Stimulated activated CD8-positive, alpha-beta memory T cell treated with anti-CD3 and anti-CD28 coated beads, Interleukin-12 subunit alpha, Interleukin-12 subunit beta, amount 100 ng/mL, for 1 hour (primary cell): ENCODE results near the gene NSMF.
A peak's percentile ranks its signal among the peaks of the same experiment; 100 is the strongest.
"Not testable (repeated sequence)": the region's sequence is repeated elsewhere in the genome, so short reads cannot be mapped to it uniquely, and the experiment has no call there.

ENCODE experiments used
- DNase-seq: peaks from one replicate; pipeline ENCODE4 v3.0.0-alpha.2; 2020; ENCODE audit warnings: low read depth

The NSMF gene

DNA sequence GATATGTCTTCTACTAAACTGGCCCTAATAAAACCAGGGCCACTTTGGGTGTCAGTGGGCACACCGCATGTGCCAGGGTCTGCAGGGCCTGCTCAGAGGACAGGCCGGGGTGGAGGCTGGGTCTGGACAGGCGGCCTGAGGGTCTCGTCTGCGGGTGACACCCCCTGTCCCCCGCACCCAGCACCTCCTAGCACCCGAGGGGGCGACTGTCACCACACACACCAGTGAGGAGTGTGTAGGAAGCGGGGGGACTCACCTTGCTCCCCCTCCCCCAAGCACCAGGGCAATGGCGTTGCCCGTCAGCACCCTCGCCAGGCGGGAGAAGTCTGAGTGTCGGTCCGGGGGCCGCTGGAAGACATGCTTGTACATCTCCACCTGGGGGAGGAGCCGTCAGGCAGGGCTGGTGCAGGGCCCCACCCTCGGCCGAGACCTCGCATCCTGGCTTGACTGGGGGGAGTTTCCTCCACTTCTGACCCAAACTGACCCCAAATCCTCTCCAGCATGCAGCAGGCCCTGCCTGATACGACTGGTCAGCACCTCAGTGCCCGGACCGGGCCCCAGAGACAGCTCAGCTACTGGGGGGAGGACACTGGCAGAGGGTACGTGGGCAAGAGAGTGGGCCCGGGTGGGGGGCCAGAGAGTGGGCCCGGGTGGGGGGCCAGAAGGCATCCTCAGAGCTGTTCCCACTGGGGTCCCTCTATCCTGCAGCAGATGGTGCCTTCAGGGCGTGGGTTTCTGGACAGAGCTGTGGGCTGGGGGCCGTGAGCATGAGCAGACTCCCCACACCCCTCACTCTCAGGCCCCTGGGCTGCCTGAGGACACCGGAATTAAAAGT is 18.9 kb upstream of the NSMF start:
- DNase-seq = no peak

DNA sequence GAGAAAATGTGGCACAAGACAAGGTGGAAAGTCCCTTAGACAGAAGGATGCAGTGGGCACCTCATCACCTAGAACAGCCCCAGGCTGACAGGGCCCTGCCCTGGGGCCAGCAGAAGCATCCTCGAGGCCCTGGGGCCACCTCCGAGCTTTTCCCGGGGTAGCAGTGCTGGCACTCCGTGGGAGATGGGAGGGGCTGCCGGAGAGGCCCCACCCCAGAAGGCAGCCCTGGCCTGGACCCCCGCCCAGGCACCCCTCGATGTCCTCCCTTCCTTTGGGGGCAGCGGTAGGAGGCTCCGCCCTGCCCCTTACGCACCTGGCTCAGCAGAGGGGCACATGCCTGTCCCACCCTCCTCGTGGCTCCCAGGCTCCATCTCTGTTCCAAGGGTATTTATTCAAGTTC is 17.7 kb upstream of the NSMF start:
- DNase-seq = no peak

- DNase-seq = no peak
Observed at GRCh38 chr9:137475666-137476065, 16.5 kb upstream of the NSMF start.

GRCh38 chr9:137474271-137474670 is 15.1 kb upstream of the NSMF start:
- DNase-seq = no peak

GRCh38 chr9:137470785-137471184 is 11.7 kb upstream of the NSMF start:
- DNase-seq = no peak

GRCh38 chr9:137467896-137468295 is 8.8 kb upstream of the NSMF start:
- DNase-seq = no peak

GRCh38 chr9:137467161-137467581 is 8.0 kb upstream of the NSMF start:
- no peak for DNase-seq

- not testable (repeated sequence) for DNase-seq
Observed at GRCh38 chr9:137466389-137467085, 7.4 kb upstream of the NSMF start.

DNA sequence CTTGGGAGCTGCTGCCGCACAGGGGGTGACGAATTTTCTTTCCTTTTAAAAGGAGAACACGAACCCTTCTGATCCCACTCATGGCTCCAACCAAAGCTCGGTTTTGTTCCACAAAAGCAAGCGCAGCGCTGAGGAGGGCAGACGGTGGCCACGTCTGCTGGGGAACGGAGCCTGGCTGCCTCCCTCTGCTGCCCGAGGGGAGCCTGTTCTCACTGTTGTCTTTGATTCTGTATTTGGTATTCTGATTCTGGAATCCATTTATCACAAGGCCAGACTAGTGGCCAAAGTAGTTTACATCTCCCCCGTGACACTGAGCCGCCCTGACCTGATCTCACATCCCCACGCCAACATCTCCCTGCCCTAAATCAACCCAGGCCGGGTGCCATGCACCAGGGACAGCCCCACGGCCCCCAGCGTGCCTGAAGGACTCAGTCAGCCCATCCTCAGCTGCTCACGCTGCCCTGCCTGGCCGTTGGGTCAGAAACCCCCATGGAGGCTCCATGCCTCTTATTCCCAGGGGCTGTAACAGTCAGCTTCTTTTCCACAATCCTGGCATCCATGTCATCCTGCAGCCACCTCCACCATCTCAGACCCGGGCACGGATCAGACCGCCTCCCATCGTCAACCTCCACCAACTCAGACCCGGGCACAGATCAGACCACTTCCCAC is 6.7 kb upstream of the NSMF start:
- no peak for DNase-seq

DNA sequence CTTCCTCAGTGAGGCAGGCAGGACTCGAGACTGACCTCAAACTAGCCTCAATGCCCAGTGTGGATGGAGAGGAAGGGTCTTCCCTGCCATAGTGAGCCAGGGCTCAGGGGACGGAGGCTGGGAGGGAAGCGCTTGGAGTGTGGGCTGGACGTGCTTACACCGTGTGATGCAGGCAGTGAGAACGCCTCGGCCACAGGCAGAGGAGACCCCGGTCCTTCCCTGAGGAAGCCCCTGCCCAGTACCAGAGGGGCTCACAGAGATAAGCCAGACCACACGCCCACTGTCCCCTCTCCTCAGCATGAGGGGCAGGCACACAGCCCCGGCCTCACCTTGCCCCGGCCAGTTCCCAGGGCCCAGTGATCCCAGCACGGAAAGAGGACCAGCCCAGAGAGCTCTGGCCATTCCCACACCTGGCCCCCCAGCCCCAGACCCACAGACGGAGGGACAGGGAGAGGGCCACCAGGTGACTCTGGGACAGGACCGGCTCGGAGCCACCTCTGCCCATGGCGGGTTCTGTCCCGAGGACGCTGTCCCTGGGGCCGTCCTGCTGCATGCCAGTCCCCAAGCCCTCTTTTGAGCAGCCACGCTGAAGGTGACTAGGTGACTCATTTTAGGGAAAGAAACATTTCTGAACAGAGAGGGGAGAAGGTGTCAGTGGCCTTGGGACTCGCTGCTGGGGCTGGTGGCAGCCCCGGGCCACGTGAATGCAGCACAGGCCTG is 6.0 kb upstream of the NSMF start:
- DNase-seq = no peak

GRCh38 chr9:137464291-137464999 is 5.3 kb upstream of the NSMF start:
- DNase-seq = no peak

DNA sequence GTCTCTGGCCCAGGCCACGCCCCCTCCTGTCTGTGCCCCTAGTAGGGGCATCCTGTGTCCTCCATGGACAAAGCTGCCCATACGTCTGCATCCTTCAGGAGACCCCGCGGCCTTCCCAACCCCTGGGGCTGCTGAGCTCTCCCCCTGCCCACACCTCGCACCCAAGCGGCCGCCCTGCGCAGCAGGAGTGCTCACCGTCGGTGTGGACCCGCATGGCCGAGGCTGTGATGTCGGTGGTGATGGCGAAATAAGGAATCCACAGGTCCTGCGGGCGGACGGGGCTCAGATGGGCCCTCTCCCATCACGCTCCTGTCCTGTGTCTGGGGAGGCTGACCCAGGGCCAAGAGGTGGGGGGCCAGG is 4.8 kb upstream of the NSMF start:
- no peak for DNase-seq

DNA sequence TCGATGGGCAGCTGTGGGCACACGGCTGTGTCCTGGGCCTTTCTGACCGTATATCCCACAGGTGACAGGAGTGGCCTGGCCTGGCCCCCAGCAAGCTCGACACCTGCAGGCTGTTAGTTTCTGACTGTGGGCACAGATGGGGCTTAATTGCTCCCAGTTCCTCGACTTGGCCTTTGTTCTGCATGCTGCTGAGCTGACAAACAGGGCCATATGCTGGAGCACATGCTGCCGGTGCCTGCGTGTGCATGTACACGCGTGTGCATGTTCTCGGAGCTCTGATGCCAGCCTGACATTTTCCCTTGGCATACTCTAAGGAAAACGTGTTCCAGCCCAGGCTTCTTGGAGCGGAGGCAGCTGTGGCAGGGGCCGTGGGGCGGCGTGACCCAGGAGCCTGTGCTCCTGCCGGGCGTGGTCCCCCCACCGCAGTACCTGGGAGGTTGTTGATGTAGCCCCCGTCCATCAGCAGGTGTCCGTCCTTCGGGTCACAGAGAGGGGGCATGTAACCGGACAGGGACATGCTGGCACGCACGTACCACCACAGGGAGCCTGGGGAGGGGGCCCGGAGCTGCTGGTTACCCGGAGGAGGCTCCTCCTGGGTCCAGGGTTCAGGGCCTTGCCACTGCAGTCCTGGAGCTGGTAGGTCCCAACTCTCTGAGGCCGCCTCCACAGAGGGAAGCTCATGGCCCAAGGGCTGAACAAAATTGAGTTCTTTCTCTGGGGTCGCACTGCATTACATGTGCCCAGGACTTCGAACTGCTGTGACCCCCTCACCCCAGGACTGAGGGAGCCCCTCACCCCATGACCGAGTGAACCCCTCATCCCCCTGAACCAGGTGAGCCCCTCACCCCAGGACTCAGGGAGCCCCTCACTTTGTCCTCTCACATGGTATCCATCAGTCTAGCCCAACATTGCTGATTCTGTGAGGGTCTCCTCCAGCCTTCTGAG is 4.1 kb upstream of the NSMF start:
- DNase-seq = no peak

GRCh38 chr9:137462396-137462985 is 3.4 kb upstream of the NSMF start:
- no peak for DNase-seq

DNA sequence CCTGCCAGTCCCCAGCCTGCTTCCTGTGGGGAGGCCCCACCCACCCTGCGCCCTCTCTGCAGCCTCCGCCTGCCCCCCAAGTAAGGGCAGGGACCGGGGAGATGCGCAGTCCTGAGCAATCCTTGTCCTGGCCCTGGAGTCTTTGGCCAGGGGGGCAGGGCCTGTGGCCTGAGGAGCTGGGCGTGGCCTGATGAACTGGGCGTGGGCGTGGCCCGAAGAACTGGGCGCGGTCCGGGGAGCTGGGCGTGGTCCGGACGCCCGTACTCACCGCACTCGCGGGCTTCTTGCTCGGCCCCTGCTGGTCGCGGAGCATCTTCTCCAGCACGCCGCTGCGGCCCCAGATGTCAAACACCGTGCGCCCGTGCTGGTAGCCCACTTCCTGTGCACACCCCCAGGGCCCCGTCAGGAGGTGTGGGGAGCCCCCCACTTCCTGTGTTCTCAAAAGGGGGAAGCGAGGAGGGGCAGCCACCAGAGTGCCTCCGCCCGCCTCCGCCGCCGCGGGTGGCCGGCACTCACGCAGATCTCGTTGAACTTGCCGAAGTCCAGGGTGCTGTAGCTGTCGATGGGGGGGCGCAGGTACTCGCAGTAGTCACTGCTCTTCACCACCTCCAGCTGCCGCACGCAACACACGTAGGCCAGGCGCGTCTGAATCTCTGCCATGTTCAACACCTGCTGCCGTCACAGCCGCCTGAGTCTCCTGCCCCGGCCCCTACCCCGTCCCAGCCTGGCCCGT is 2.7 kb upstream of the NSMF start:
- DNase-seq = peak; percentile 60

DNA sequence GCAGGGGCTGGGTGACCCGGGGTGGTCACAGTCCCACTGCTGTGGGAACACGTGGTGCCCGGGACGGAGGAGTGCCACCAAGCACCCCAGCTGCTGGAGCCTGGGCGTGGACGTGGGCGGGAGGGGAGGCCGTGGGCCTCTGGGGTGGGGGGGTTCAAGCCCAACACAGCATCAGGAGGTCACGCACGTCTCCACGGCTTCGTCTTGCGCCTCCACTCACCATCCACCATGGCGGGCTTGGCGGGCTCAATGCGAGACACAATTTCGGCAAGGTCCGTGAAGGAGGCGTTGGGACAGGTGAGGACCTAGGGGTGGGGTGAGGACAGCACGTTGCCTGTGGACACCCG is 2.2 kb upstream of the NSMF start:
- no peak for DNase-seq

DNA sequence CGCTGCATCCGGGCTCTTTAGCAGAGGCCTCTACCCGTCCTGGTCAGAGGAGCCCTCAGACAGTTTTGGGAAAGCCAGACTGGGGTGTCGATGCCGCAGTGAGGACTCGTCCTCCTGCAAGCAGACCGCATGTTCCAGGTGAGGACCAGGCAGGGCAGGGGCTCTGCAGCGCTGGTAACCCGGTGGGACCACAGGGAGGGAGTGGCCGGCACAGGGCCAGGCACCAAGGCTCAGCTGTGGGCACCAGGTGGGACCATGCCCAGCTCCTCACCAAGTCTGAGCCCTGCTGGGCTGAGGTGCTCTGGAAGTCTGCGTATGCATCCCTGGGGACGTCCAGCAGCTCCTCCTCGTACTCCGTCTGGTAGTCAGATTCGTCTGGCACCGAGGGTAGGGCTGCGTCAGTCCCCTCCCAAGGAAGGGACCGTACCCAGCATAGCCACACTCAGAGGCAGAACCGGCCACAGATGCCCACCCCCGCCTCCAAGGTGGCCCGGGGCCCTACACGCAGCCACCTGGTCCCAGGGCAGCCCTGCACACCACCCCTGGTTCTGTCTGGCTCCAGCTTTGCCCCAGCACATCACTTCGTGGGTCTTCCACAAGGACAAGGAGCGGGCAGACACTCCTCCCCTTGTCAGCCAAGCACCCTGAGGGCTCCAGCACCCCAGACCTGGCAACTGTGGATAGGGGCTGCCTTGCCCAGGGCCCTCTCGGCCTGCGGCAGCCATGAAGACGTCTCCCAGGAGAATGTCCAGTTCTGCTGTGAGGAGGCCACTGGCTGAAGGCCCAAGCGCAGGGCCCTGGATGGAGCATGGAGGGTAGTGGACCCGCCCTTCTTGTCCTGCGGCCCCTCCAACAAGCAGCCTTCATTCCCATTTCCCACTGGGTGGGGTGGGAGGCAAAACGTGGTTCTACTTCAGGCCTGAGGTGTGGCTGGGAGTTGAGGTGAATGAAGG is 1.5 kb upstream of the NSMF start:
- no peak for DNase-seq

- no peak for DNase-seq
Observed at GRCh38 chr9:137459601-137460362, 648 bp upstream of the NSMF start.
